Stimulated activated CD4-positive, alpha-beta T cell treated with anti-CD3 and anti-CD28 coated beads, Interleukin-1b, Interleukin-23, amount 100 ng/mL, for 24 hours (primary cell): ENCODE data around the gene ARAP3.

Experiments
- DNase-seq, 4 experiments: peaks; one replicate each; pipeline ENCODE4 v3.0.0-alpha.2; 2020; ENCODE audit warnings: low read depth in 4 of 4, low spot score in 1 of 4

Gene ARAP3

DNA sequence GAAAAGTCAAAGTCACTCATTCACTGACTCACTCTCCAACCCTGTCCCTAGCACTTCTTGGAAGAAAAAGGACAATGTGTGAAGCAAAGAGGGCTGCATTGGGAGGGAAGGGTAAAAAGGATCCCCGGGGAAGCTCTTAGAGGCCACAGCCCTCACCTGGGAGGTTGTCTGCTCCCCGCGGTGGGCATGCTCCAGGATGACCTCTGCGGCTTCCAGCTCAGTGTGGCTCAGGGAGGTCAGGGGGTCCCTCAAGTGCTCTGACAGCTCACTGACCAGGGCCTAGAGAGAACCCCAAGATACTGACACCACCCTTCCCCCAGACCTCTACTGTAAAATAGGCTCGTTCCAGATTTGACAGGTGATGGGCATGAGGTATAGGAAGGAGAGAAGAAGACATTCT is 34.8 kb downstream of the ARAP3 start:
- DNase-seq = no peak

DNA sequence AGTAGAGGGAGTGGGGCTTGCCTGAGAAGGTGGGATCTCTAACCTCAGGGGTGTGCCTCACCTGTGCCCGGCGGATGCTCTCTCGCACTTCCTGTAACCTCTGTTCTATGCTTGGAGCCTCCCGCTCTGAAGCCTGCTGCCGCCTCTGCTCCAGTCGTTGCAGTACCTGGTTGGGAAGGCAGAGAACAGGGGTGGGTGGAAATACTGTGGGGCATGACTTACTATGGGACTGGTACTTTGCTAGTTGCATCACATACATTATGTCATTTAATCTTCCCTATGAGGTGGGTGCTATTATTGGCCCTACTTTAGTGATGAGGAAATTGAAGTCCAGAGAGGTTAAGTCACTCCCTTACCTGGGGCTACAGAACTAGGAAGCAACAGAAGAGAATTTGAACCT is 36.0 kb downstream of the ARAP3 start:
- DNase-seq = no peak

DNA sequence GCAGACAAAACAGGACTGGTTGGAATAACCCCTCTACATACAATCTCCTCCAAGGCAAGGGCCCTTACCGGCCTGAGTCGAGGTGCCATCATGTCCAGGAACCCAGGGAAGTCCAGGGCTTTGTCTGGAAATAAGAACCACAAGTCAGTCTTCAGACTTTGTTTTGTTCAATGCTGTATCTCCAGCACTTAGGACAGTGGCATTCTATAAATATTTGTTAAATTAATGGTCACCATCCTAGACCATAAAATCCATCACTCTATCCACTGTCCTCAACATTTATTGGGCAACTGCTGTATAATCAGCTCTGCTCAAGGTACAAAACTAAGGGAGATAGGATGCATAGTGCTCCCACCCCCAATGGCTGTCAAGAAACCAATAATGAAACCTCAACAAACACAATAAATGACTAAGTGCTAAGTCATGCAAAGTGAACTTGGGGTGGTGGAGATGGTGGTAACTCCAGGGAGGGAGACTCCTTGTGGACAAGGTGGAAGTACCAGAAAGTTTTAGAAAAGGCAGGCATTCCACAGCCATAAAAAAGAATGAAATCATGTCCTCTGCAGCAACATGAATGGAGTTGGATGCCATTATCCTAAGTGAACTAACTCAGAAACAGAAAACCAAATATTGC is 40.3 kb downstream of the ARAP3 start:
- no peak for DNase-seq

DNA sequence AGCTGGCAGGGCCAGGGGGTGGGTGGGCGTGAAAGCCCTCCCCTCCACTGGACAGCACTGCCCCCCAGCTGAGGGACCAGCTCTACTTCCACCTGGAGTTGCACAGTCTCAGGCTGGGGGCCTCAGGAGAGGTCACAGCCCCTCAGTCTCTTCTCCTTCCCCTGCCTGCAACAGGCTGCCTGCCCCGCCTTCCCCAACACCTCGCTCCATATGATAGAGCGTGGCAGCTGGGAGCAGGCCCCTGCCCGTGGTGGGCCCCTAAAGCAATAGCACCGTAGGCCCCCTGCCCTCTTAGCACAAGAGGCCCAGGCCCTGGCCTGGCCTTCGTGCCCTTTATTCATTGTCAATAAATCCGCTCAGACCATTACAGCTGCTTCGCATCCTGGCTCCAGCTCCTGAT is 41.3 kb downstream of the ARAP3 start:
- DNase-seq = no peak

DNA sequence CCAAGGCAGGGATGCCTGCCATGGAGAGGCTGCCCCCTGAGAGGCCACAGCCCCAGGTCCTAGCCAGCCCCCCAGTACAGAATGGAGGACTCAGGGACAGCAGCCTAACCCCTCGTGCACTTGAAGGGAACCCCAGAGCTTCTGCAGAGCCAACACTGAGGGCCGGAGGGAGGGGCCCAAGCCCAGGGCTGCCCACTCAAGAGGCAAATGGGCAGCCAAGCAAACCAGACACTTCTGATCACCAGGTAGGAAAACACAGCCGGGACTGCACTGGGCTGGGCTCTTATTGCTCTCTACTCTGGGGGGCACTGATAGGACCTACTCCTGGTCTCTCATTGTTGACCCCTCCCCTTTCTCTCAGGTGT is 42.0 kb downstream of the ARAP3 start:
- DNase-seq = no peak

DNA sequence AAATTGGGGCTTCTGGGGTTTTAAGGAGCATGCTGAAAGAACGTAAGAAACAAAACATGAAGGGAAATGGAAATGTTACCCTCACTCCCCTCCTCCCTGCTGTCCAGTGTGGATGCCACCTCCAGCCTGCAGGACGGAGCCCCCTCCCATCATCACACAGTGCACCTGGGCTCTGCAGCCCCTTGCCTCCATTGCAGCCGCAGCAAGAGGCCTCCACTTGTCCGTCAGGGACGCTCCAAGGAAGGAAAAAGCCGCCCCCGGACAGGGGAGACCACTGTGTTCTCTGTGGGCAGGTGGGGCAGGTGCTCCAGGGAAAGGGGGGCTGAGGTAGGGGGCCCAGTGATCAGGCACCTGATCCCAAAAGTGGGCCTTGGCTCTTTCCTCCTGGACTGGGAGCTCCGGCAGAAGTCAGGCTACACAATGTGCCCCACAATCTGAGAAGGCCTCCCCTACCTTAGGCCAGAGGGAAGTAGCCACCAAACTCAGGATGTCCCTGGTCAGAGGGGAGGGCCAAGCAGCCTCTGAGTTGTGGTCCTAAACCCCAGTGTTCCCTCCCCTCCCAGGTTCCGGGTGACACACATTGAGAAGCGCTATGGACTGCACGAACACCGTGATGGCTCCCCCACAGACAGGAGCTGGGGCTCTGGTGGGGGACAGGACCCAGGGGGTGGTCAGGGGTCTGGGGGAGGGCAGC is 42.5 kb downstream of the ARAP3 start:
- no peak for DNase-seq

DNA sequence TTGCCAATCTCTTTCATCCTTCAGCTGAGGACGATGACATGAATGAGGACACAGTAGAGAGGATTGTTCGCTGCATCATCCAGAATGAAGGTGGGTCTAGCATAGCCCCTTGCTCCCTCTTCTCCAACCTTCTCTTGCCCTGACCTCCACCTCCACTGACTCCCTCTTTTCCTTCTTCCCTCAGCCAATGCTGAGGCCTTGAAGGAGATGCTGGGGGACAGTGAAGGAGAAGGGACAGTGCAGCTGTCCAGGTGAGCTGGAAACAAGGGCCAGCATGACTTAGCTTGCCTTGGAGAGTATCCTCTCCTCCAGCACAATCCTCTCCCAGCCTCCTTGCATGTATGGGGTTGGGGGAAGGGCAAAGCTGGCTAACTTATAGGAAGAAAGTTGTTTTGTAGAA is 43.3 kb downstream of the ARAP3 start:
- DNase-seq = no peak

DNA sequence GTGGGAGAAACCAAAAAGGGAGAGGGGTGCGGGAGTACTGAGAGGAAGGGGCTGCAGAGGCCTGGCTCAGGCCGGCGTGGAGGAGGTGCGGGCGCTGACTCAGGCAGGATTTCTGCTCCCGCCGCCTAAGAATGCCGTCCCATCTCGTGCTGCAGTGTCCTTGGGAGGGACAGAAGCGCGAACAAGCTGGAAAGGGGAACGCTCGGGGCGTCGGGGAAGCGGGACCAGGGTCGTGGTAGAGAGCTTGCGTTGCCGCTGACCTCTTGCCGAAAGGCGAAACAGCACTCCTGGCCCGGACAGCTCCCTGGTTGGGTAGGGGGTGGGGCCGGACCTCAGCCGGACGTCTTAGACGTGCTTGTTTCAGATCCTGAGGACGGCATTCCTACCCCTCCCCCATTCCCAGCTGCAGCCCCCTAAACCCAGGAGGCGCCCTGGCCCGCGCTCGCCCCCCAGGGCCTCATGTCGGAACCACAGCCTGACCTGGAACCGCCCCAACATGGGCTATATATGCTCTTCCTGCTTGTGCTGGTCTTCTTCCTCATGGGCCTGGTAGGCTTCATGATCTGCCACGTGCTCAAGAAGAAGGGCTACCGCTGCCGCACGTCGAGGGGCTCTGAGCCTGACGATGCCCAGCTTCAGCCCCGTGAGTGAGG is 44.1 kb downstream of the ARAP3 start:
- peak in 2 of 4 experiments; percentile 32 to 42 for DNase-seq

DNA sequence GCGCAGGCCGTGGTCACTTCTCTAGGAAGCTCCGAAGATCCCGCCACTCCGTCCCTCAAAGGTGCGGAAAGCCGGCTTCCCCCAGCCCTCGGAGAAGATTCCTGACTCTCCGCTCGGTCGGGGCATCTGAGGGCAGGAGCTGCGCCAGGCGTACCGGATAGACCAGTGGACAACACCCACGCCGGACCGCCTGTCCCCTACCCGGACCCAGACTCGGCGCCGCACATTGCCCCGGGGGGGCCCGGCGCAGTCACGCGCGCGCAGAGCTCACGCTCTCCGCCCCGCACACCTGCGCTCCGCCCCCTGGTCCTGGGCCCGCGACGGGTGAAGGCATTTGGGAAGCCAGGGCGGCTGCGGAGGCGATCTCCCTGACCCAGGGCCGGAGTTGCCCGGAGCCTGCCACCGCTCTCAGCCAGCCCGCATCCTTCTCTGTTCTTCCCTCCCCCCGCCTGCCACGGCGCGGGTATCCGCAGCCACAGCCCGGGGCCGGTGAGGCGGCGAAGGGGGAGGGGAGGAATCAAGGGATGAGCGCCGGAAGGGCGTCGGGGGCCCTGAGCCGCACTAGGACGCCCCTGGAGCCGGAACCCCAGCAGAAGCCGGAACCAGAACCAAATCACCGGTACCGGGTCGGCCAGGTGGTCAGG is 44.8 kb downstream of the ARAP3 start:
- DNase-seq = peak in 2 of 4 experiments; percentile 43 to 58

DNA sequence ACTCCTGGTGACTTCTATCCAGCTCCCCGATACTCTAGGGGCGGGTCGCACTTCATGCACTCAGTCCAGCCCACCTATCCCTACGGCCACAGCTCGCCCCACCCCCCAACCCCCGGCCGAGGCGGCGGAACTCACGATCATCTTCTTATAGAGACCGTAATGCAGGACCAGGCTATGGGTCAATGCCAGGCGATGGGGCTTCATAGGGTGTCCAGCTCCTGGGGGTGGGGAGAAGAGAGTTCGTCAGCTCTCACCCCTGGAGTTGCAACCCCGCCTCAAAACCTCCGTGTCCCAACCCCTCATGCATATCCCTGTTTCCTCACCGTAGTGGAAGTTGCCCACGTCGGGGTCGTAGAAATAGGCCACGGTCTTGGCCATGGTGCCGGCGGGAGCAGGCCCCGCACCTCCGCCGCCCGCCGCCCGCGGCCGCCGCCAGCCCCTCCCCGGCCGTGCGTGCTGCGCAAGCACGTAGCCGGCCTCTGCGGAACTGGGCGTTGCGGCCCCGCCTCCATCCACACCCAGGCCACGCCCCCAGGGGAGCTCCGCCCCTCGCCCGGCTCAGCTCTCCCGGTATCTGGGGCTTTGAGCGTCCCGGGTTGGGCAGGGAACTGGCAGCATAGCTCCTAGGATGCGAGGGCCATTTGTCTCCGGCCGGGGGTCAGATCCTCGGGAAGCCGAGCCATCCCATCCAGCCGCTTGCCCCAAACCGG is 45.5 kb downstream of the ARAP3 start, which contains the start of the genes HDAC3 and RELL2:
Gene HDAC3, minus strand, starts transcription at position 437 of the 710 bp plus-strand sequence. Its CDS starts 59 bp downstream, at position 378.
Gene RELL2, plus strand, starts transcription at position 585 of the 710 bp plus-strand sequence. CDS start 1,229 bp downstream, outside the sequence.
- peak; percentile 84 to 97 (median 92) for DNase-seq

DNA sequence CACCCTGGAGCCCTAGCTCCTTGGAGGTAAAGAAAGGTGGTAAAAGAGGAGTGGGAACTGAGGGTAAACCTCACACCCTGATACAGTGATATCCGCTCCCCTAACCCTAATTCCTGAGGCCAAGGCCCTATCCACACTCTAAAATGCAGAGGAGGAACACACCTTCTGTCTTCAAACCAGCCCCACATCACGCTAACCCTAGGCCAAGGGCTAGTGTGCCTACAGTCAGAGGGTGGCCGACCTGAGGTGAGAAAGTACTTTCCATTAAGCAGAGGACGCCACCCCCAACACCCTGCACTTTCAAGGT is 46.0 kb downstream of the ARAP3 start:
- no peak for DNase-seq

DNA sequence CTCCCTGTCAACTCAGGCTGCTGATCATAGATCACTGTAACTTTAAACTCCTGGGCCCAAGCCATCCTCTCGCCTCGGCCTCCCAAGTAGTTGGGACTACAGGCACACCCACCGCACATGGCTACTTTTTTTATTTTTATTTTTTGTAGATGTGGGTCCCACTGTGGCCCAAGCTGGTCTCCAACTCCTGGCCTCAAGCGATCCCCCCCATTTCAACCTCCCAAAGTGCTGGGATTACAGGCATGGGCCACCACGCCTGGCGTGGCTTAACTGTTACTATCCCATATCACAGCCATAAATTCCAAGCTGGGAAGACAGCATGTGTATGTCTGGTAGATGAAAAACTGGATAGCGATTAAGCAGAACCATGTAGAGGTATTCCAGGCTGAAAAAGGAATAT is 46.4 kb downstream of the ARAP3 start:
- DNase-seq = no peak

DNA sequence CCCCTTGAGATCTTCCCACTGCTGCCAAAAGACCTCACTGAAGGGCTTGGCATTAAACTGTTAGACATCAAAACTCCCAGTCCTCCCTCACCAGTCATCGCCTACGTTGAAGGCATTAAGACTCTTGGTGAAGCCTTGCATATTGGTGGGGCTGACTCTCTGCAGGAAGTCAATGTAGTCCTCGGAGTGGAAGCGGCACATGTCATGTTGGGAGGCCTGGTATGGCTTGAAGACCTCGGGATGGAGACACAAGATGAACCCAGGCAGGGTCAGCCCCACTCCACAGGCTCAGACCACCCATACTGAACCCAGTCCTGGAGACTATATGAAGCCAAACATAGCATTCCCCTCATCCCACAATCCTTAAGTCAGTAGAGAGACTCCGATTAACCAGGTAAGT is 47.3 kb downstream of the ARAP3 start:
- no peak for DNase-seq

DNA sequence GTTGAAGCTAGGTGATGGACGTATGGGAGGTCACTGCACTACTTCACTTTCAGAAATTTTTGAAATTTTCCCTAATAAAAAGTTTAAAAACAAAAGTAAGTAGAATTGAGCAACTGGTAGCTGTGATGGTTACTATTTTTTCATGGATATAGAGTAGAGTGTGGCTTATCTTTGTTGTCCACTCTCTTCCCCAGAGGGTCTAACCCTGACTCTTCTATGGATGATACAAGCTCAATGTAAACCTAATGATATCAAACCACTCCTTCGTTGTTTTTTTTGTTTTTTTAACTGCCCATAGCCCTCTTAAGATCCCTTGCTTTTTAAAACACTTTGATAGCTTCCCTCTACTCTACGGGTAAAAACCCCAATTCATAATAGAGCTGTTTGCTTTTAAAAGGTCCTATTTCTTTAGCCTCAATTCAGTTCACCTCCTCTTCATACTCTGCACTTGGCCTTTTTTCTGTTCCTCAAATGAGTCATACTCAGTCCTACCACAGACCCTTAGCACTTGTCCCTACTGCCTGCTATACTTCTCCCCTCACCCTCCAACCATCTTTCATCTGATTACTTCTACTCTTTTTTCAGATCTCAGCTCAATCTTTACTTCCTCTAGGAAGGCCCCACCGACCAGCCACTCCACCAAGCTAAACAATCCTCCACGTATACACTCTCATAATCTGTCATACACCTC is 48.0 kb downstream of the ARAP3 start:
- DNase-seq = no peak

DNA sequence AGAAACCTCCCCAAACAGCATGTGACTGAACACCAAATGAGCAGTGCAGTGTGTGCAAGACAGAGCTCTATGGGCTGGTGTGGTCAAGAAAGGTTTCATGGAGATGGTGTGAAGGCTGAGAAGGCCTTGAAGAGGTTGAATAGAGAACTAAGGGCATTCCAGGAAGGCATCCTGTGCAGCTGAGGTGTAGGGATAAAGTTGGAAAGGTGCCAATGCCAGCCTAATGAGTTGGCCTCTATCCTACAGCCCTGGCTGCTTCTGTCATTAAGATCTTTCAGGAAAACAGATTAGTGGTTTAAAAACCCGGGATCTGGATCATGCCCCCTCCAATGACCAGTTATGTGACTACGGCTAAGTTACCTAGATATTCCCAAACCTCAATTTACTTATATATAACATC is 49.4 kb downstream of the ARAP3 start:
- DNase-seq = no peak

DNA sequence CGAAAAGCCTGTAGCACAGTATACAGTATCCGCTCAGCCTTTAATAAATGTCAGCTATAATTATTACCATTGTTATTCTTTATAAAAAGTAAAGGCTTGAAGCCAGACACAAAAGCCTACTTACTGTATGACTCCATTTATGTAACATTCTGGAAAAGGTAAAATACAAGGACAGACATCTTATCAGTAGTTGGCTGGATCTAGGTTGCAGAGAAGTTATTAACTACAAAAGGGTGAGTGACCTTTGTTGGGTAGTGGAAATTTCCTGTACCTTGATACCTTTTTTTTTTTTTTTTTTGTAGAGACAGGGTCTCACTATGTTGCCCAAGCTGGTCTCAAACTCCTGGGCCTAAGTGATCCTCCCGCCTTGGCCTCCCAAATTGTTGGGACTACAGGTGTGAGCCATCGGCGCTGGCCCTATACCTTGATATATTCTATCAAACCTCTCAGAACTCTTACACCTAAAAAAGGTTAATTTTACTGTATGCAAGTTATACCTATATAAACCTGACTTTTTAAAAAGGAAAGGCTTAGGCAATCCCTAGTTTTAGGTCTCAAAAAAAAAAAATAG is 51.4 kb downstream of the ARAP3 start:
- DNase-seq = no peak

DNA sequence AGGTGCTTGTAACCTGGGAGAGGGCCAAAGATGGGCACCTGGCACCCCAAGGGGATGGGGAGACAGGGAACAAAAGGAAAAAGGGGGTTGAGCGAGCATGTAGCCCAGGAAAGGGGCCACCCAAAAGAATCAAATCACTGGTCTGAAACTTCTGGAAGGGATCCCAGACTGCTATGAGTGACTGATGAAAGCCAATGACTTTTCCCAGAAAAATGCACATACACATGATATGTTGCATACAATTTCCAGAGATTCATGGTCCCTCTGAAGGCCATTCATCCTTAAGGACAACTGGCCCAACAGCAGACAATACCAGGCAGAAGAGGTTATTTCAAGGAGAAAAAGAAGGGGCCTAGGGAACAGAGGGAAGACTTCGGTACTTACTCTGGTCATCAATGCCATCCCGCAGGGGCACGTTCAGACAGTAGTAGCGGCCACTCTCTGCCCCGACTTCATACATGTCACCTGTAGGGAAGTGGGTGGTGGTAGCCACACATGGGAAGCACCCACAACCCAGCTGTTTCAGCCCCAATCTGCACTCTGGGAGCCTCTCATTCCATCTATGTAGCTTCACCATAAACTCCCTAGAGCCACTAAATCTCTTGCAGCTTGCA is 53.7 kb downstream of the ARAP3 start:
- DNase-seq = no peak

DNA sequence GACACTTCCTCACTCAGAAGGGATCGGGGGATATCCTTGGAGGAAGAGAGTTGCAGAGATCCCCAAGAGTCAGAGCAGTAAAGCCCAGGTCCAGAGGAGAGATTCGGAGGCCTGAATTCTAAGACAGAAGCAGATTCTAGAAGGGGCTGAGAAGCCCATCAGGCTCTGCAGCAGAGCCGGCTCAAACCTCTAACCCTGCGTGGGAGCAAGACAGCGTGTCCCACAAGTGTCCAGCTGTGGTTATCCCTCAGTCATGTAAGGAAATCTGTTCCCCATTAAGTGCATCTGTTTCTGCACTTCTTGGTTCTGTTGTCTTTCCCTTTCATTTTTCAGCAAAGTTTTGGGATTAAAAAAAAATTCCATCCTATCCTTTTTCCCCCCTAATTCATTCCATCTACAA is 58.4 kb downstream of the ARAP3 start:
- DNase-seq = no peak

DNA sequence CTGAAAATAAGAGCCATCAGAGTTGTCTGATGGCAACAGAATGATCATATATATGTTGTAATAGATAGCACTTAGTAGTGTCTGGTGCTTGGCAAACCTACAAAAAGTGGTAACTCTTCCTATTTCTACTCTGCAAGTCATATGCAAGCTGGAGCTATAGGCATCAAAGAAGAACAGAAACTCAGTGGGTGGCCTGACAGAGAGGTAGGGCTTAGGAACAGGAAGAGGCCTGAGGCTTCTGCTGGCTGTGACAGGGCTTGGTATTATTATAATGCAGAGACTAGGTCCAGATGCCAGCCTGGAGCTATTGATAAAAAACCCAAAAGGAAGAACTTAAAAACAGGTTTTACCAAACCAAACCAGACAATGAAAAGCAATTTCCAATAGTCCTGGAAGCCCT is 58.8 kb downstream of the ARAP3 start:
- DNase-seq = no peak
